Loucy (cell line): ENCODE results near the gene ATG4B.
"Not testable (repeated sequence)": the region's sequence is repeated elsewhere in the genome, so short reads cannot be mapped to it uniquely, and the experiment has no call there.

Source experiments
- H2AFZ ChIP-seq: fragments of 200-600 bp; sonication (generic); 2 replicates; pipeline ENCODE4 v1.6.0; 2016; ENCODE audit warnings: antibody characterized with exemption, mild to moderate bottlenecking, low read length, moderate library complexity
- H3F3A ChIP-seq: fragments of 200-600 bp; 2 replicates; pipeline ENCODE4 v1.6.0; 2016; ENCODE audit warnings: antibody characterized with exemption, low read depth, mild to moderate bottlenecking
- H3K27me3 ChIP-seq: fragments of 200-600 bp; sonication (generic); 2 replicates; pipeline ENCODE4 v1.6.1; 2014; ENCODE audit warnings: low read length, mild to moderate bottlenecking; ENCODE audit not compliant: insufficient read depth, poor library complexity, severe bottlenecking
- H3K36me3 ChIP-seq: fragments of 200-600 bp; sonication (generic); 2 replicates; pipeline ENCODE4 v1.6.1; 2016; ENCODE audit warnings: low read length; ENCODE audit not compliant: insufficient read depth
- H3K4me1 ChIP-seq: fragments of 200-600 bp; sonication (generic); 2 replicates; pipeline ENCODE4 v1.5.1; 2014; ENCODE audit warnings: low read length, mild to moderate bottlenecking; ENCODE audit not compliant: insufficient read depth, poor library complexity, severe bottlenecking
- H3K4me2 ChIP-seq: fragments of 200-600 bp; sonication (generic); 2 replicates; pipeline ENCODE4 v1.6.0; 2014; ENCODE audit warnings: antibody characterized with exemption, low read length, low read depth, mild to moderate bottlenecking; ENCODE audit not compliant: poor library complexity, severe bottlenecking
- H3K4me3 ChIP-seq: fragments of 200-600 bp; sonication (generic); 2 replicates; pipeline ENCODE4 v1.5.1; 2014; ENCODE audit warnings: low read length, mild to moderate bottlenecking, mixed read lengths; ENCODE audit not compliant: poor library complexity, severe bottlenecking
- H3K79me2 ChIP-seq: fragments of 200-600 bp; sonication (generic); 2 replicates; pipeline ENCODE4 v1.6.1; 2014; ENCODE audit warnings: low read length; ENCODE audit not compliant: insufficient read depth
- H3K9ac ChIP-seq: fragments of 200-600 bp; sonication (generic); 2 replicates; pipeline ENCODE4 v1.6.0; 2014; ENCODE audit warnings: mild to moderate bottlenecking, low read depth, low read length, moderate library complexity; ENCODE audit not compliant: poor library complexity, severe bottlenecking
- H3K9me2 ChIP-seq: fragments of 200-600 bp; sonication (generic); replicated peaks from 2 replicates; pipeline ENCODE4 v1.6.1; 2016; ENCODE audit warnings: low read depth, low read length, mixed read lengths
- H3K9me3 ChIP-seq: fragments of 200-600 bp; sonication (generic); 2 replicates; pipeline ENCODE4 v1.6.1; 2014; ENCODE audit warnings: mild to moderate bottlenecking, antibody characterized with exemption, low read length, low read depth; ENCODE audit not compliant: insufficient read depth
- H4K20me1 ChIP-seq: fragments of 200-600 bp; sonication (generic); 2 replicates; pipeline ENCODE4 v1.6.0; 2014; ENCODE audit warnings: antibody characterized with exemption, low read length, mild to moderate bottlenecking; ENCODE audit not compliant: insufficient read depth, poor library complexity, severe bottlenecking
- CTCF ChIP-seq: fragments of 200-600 bp; sonication (generic); conservative IDR thresholded peaks from 2 replicates; pipeline ENCODE4 v1.5.1; 2014; ENCODE audit warnings: mild to moderate bottlenecking, antibody characterized with exemption, low read length
- EZH2phosphoT487 ChIP-seq: fragments of 200-600 bp; IDR thresholded peaks from 2 replicates; pipeline ENCODE4 v1.6.1; 2018; ENCODE audit warnings: antibody characterized with exemption, mild to moderate bottlenecking, moderate library complexity, borderline replicate concordance

The ATG4B gene

DNA sequence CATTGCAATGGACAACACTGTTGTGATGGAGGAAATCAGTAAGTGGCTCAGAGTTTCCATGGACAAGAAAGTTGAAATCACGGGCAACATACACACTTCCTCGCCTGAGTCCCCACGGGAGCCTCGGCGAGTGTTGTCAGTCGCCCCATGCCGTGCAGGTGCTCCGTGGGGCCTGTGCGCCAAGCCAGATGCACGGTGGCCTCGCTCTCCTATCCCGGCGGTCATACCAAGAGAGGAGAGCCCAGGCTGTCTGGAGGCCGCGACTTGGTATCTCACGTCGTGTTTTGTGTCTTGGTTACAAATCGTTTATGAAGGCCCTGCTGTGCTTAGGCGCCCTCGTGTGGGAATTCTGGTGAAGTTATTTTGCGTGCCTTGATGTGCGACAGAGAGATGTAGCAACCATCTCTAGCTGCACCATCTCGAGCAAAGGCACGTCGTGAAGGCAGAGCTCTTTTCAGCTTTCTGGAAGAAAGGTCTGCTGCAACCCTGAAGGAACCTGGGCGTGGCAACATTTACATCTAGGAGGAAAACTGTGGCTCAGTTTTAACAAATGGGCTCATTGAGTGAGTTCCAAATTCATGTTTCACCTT, 21.8 kb downstream of the ATG4B start:
- TF ChIP-seq EZH2phosphoT487: no peak
- peak; percentile 63 for TF ChIP-seq CTCF
- peaks cover 69% of the 10 kb centered on the region; the same call in 1 of the 2 replicates for H3K36me3 ChIP-seq
- no peak overlapping the region for H3K4me2 ChIP-seq
- no peaks in the 10 kb centered on the region for H3K79me2 ChIP-seq
- no peaks in the 10 kb centered on the region for H3K27me3 ChIP-seq
- H3K9me3 ChIP-seq: no peaks in the 10 kb centered on the region
- no peak overlapping the region for H2AFZ ChIP-seq
- no peak overlapping the region for H3K4me3 ChIP-seq
- no peak overlapping the region for H3K9ac ChIP-seq
- H3F3A ChIP-seq: no peaks in the 10 kb centered on the region
- no peaks in the 10 kb centered on the region for H3K9me2 ChIP-seq
- no peaks in the 10 kb centered on the region for H4K20me1 ChIP-seq
- no peaks in the 10 kb centered on the region for H3K4me1 ChIP-seq

DNA sequence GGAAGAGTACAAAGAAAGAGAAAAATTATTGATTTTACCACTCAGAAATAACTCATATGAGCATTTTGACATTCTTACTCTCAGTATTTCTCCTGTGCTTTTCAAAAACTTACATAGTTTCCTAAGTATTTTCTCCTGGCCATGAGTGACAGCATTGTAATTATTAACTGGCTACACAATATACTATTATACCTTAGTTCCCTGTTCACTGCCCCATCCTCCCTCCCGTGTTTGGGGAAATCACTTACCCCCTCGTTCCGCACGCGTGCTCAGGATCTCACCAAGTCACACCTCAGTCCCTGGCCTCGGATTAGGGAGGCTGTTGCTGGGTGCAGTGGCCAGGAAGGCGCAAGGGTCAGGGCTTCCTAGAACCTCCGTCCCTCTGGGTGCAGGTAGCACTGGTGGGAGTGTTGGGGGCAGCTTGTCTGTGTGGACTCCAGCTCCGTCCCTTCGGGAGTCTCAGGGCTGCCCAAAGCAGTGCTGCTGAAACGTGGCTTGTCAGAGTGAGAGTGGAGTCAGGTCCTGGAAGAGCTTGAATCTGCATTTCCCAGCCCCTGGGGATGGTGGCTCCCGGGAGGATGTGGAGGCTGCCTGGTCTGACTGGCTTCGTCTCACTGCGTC, 23.2 kb downstream of the ATG4B start:
- H3K4me2 ChIP-seq: no peak overlapping the region
- no peak overlapping the region for H3K4me3 ChIP-seq
- peaks cover 8% of the 10 kb centered on the region for H3K4me1 ChIP-seq
- H4K20me1 ChIP-seq: no peaks in the 10 kb centered on the region
- H2AFZ ChIP-seq: no peak overlapping the region
- no peaks in the 10 kb centered on the region for H3K27me3 ChIP-seq
- H3F3A ChIP-seq: no peaks in the 10 kb centered on the region
- H3K9ac ChIP-seq: no peak overlapping the region
- TF ChIP-seq EZH2phosphoT487: no peak
- TF ChIP-seq CTCF: no peak
- H3K9me3 ChIP-seq: no peaks in the 10 kb centered on the region
- H3K79me2 ChIP-seq: no peaks in the 10 kb centered on the region
- no peaks in the 10 kb centered on the region for H3K9me2 ChIP-seq
- H3K36me3 ChIP-seq: peaks cover 55% of the 10 kb centered on the region; the same call in 1 of the 2 replicates

DNA sequence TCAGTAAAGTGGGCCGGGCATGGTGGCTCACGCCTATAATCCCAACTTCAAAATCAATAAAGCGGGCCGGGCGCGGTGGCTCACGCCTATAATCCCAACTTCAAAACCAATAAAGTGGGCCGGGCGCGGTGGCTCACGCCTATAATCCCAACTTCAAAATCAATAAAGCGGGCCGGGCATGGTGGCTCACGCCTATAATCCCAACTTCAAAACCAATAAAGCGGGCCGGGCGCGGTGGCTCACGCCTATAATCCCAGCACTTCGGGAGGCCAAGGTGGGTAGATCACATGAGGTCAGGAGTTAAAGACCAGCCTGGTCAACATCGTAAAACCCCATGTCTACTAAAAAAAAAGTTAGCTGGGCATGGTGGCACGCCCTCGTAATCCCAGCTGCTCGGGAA, 25.2 kb downstream of the ATG4B start:
- not testable (repeated sequence) for H4K20me1 ChIP-seq, H2AFZ ChIP-seq, H3K9me2 ChIP-seq, H3K79me2 ChIP-seq, H3K27me3 ChIP-seq, H3K9me3 ChIP-seq, H3K9ac ChIP-seq, H3F3A ChIP-seq, H3K4me3 ChIP-seq, H3K4me2 ChIP-seq
- H3K4me1 ChIP-seq: peaks cover 12% of the 10 kb centered on the region
- H3K36me3 ChIP-seq: peaks cover 44% of the 10 kb centered on the region; the same call in 1 of the 2 replicates
